ENCODE data around the gene TTN. TPM values are rescaled to one million over a fixed set of nuclear protein-coding genes. Genes with fewer than 3 reads are reported as not detected.

TTN gene
- total and polyA plus RNA-seq, 10 of the 15 experiments (the other 5 are each of a cell fraction or from before 2014, with no cell fraction given), result 0.15 to 9.0 (median 1.8) TPM

- BruUV-seq (replicated peaks), result no TSS peak
- Histone ChIP-seq H3K79me2 (ENCODE audit: control insufficient read depth, insufficient read depth, low read length) (no peaks in the 10 kb centered on the region), H3K27me3 (replicated peaks in 1 of 2; ENCODE audit: control insufficient read depth in 2 of 2, insufficient read depth in 2 of 2, low read length in 1 of 2) (no peaks in the 10 kb centered on the region), H4K20me1 (ENCODE audit: control insufficient read depth, insufficient read depth) (no peaks in the 10 kb centered on the region), H3K4me1 (ENCODE audit: control insufficient read depth, insufficient read depth, low read length) (no peaks in the 10 kb centered on the region), H3K9ac (ENCODE audit: control insufficient read depth, insufficient read depth, low read length) (no peak overlapping the region), H3K4me3 (no peak overlapping the region), H3K4me2 (ENCODE audit: control insufficient read depth, insufficient read depth) (no peak overlapping the region), H3K36me3 (ENCODE audit: control insufficient read depth in 2 of 2, insufficient read depth in 2 of 2, low read length in 1 of 2) (no peaks in the 10 kb centered on the region), H2AFZ (ENCODE audit: control insufficient read depth, low read depth, low read length) (no peak overlapping the region), H3K27ac (ENCODE audit: control insufficient read depth, insufficient read depth) (no peak overlapping the region), H3K9me3 (replicated peaks; ENCODE audit: control insufficient read depth, insufficient read depth, low read length) (no peaks in the 10 kb centered on the region)
- TF ChIP-seq CHD2 (IDR thresholded peaks at IDR 0.05; ENCODE audit: borderline replicate concordance, low read depth, low read length) (no peak), ZNF24 (IDR thresholded peaks at IDR 0.05) (no peak), E4F1 (IDR thresholded peaks at IDR 0.05; ENCODE audit: borderline replicate concordance, partially characterized antibody) (no peak), CBX3 (IDR thresholded peaks at IDR 0.05; ENCODE audit: borderline replicate concordance, low read depth) (no peak), HSF1 (IDR thresholded peaks at IDR 0.05; ENCODE audit: low read depth, low read length) (no peak), BHLHE40 (IDR thresholded peaks at IDR 0.05; ENCODE audit: borderline replicate concordance in 1 of 2, low read depth in 2 of 2, low read length in 1 of 2) (no peak), STAT3 (IDR thresholded peaks at IDR 0.05; ENCODE audit: low read depth, low read length) (no peak), PRDM15 (CRISPR knock-in tag; IDR thresholded peaks at IDR 0.05) (no peak), IRF3 (IDR thresholded peaks at IDR 0.05) (no peak), TCF12 (IDR thresholded peaks at IDR 0.05; ENCODE audit: low read depth, low read length) (no peak), RCOR1 (conservative IDR thresholded peaks at IDR 0.05; ENCODE audit: low read depth, low read length) (no peak), TCF3 (IDR thresholded peaks at IDR 0.05; ENCODE audit: borderline replicate concordance, insufficient read depth, low read depth, low read length) (no peak)
- WGBS (ENCODE audit: insufficient coverage, insufficient replicate concordance, low lambda C conversion rate, missing lambda C conversion rate), result 61% methylated on average over 3 of the region's 3 CpGs
- in situ Hi-C loops (cut with MboI), result loop anchor here (10.0 to 25.0 kb wide), 2 partner anchors 681 to 998 kb away; no protein-coding TSS in a partner anchor
- SMC1A ChIA-PET (ENCODE audit: uncharacterized antibody, unreplicated experiment), result interaction anchor here (0.6 to 1.7 kb wide), 5 partner anchors 10 to 366 kb away, joined by 3 to 5 read pairs (median 3); no protein-coding TSS in a partner anchor
- intact Hi-C loops (cut with micrococcal nuclease; ENCODE audit: unreplicated experiment), result loop anchor here (5.0 kb wide), 1 partner anchor 678 kb away; no protein-coding TSS in a partner anchor
- no peak for FAIRE-seq
- RAD21 ChIA-PET (ENCODE audit: unreplicated experiment), result interaction anchor here (0.9 to 1.5 kb wide), 5 partner anchors 8 to 365 kb away, joined by 3 to 5 read pairs (median 4); no protein-coding TSS in a partner anchor
- no peak for DNase-seq (ENCODE audit: low read depth, low spot score)
- ATAC-seq, result no peak
- POLR2A ChIA-PET, result no interaction called here
- CTCF ChIA-PET, result interaction anchor here (0.7 to 2.6 kb wide), 13 partner anchors 10 to 985 kb away, joined by 3 to 8 read pairs (median 4); no protein-coding TSS in a partner anchor
These were observed 43.1 kb downstream of the TTN start for GRCh38 chr2:178764097-178764496.

All from GM12878 (cell line).